DOHH2 (cell line): ENCODE data around the gene PPP6R3.

Experiments used
- EZH2phosphoT487 ChIP-seq: fragments of 200-600 bp; sonication (generic); IDR thresholded peaks from 2 replicates; pipeline ENCODE4 v1.6.1; 2017; ENCODE audit warnings: borderline replicate concordance, mild to moderate bottlenecking, antibody characterized with exemption, low read length, moderate library complexity, mixed read lengths
- TF ChIP-seq, protein P1 (sequence below): fragments of 200-600 bp; sonication (generic); IDR thresholded peaks from one replicate; pipeline ENCODE4 v1.5.1; 2014; ENCODE audit warnings: antibody characterized with exemption, mild to moderate bottlenecking, low read depth, low read length; ENCODE audit not compliant: poor library complexity, severe bottlenecking

DNA sequence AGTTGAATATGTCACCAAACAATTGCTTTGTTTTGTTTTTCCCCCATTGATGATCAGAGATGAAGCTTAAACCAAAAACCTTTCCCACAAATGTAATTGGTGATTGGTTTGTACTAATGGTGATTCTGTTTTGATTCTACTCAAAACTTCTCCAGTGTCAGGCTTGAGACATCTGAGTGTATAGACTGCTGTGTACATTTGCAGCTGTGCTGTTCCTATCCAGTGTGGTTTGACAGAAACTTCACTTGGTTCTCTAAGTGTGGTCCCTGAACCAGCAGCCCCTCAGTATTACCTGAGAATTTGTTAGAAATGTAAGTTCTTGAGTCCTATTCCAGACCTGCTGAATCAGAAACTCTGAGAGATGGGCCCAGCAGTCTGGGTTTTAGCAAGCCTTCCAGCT lies 84.8 kb downstream of the PPP6R3 start:
- no peak for TF ChIP-seq EZH2phosphoT487
- TF ChIP-seq, protein P1, sequence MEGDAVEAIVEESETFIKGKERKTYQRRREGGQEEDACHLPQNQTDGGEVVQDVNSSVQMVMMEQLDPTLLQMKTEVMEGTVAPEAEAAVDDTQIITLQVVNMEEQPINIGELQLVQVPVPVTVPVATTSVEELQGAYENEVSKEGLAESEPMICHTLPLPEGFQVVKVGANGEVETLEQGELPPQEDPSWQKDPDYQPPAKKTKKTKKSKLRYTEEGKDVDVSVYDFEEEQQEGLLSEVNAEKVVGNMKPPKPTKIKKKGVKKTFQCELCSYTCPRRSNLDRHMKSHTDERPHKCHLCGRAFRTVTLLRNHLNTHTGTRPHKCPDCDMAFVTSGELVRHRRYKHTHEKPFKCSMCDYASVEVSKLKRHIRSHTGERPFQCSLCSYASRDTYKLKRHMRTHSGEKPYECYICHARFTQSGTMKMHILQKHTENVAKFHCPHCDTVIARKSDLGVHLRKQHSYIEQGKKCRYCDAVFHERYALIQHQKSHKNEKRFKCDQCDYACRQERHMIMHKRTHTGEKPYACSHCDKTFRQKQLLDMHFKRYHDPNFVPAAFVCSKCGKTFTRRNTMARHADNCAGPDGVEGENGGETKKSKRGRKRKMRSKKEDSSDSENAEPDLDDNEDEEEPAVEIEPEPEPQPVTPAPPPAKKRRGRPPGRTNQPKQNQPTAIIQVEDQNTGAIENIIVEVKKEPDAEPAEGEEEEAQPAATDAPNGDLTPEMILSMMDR: no peak
